NCI-H146 treated with DMSO at 0.1 percent for 48 hours (cell line): ENCODE measurements around the gene FAM20C.
"Not testable (repeated sequence)": the region's sequence is repeated elsewhere in the genome, so short reads cannot be mapped to it uniquely, and the experiment has no call there.

Source experiments
- DNase-seq: peaks from one replicate; lab custom pipeline; 2025; ENCODE audit not compliant: unreplicated experiment; lab: John Stamatoyannopoulos, UW

FAM20C gene

DNA sequence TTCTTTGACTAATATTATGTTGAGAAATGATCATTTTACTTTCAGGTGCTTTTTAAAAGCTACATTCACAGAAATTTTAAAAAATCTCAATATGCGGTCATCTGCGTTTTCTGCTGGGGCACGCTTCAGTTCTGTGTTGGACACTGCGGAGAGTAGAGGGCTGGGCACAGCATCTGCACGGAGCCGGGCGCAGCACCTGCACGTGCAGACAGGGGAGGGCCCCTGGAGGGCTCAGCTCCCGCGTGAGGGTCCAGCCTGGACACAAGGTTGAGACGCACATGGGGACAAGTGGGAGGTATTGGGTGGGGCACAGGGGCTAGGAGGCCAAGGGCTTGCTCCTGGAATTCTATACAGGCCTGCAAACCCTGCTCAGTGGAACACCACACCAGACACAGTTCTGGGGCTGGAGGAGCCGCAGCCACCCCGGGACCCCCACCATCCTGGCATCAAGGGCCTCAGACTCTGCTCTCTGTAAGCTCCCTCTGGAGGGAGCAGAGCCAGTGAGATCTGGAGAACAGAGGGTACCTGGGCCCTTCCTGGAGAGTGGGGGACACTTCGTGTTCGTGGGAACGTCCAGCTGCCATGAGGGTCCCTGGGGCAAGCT lies 20.4 kb upstream of the FAM20C start:
- DNase-seq, result no peak

DNA sequence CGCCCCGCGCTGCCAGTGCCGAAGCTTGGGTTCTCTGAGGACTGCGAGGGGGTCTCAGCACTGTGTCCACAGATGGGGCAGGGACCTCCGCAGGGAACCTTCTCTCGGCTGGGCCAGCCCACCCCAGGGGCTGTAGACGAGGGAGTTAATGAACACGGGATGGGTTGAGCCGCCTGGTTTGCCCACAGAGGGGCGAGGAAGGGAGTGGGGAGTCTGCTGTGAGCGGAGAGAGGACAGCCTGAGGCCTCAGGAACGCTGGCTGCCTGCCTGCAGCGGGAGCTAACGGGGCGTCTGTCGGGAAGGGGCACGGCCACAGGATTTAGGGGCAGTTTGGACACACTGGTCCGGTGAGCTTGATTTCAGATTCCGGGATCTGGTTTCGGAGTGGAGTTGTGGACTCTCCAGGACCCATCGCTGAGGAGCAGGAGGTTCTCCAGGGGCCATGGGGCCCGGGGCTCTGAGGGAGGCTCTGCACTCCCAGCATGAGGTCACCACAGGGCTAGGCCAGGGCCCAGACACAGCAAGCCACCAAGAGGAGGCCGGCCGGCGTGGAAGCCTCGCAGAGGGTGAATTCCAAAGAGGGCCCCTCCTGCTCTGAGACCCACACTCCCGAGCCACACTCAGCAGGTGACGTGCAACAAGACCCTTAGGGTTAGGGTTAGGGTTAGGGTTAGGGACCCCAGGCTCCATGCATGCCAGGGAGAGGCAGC lies 19.0 kb upstream of the FAM20C start:
- DNase-seq, result no peak

DNA sequence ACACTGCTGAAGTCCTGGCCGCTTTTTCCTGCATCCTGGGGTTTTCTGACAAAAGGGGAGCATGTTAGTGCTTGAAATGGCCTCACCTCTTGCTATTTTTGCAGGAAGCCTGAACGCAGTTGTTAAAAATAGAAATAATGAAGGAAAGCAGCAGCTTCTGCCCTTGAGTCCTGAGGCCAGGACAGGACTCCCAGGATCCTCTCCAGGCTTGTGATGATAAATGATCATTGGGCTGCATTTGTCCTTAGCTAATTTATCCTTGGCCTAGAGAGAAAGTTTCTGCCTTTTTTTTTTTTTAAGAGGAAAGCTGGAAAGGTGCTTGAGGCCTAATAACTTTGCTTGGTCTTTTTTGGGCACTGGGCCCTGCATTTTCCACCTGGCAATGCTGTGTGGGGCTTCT lies 17.7 kb upstream of the FAM20C start:
- no peak for DNase-seq

DNA sequence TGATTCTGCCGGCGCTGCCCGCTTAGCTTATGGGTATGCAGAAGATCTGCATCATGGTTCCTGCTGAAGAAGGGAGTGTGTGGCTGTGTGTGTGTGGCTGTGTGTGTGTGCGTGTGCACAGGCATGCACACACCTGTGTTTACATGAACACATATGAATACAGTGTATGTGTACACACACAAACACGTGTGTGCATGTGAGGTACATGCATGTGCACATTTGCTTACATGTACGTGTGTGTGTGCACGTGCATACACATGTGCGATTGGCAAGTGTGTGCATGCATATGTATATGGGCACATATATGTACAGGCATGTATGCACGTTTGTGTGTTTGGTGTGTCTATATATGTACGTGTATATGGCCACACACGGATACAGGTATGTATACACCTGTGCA lies 16.4 kb upstream of the FAM20C start:
- DNase-seq, result no peak

DNA sequence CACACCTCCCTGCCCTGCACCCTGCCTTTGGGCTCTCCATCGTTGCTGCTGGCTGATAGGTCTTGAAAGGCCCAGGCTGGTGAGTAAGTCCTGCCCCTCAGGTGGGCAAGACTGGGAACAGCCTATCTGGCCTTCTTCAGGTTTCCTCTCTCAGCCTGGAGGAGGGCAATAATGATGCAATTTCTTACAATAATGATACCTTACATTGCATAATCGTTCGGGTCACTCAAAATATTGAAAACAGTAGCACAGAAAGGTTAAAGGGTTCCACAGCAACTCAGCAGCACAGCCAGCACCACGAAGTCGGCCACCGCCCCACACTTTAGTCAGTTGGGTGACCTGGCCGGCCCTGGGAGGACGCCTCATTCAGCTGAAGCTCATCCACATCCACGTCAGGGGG lies 16.0 kb upstream of the FAM20C start:
- DNase-seq, result no peak

DNA sequence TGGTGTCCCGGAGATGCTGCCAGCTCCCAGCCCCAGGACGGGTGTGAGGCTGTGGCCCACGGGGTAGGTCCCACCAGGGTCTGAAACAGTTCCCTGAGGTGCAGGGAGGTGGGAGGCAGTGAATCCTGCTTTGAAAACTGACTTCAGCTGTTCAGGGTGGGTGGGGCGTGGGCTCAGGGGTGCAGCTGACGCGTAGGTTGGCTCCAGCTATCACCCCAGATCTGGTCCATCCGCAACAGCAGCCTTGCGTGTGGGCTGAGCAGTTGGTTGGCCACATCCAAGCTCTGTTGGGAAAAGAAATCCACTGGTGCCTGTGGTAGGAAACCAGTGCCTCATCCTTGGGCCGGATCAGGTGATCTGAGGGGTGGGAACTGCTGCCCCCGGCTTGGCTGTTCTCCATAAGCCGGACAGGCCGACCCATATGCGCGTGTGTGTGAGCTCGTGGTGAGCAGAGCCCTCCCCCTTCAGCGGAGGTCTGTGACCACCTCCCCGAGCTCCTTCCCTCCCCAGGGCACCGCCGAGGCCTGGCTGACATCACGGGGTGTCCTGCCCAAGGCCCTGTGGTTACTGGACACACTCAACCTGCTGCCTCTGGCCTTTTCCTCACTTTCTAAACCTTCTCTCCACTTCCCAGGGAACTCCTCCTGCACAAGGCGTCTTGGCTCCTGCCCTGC lies 15.4 kb upstream of the FAM20C start:
- no peak for DNase-seq

DNA sequence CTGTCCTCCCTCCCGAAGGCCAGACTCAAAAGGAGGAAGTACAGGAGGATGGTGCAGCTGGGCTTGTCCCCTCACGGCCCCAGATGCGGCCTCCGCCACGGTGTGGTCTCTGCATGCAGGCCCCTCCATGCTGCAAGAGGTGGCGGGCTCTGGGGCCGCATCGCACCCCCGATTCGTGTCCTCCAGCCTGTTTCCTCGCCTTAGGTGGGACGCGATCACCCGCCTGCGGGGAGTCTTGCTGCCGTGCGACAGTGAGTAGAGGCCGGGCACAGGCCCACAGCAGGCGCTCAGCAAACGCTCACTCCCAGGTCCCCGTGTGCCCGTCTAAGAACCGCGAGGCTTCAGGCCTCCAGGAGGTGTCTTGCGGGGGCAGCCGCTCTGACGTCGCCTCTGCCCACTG lies 13.9 kb upstream of the FAM20C start:
- no peak for DNase-seq

DNA sequence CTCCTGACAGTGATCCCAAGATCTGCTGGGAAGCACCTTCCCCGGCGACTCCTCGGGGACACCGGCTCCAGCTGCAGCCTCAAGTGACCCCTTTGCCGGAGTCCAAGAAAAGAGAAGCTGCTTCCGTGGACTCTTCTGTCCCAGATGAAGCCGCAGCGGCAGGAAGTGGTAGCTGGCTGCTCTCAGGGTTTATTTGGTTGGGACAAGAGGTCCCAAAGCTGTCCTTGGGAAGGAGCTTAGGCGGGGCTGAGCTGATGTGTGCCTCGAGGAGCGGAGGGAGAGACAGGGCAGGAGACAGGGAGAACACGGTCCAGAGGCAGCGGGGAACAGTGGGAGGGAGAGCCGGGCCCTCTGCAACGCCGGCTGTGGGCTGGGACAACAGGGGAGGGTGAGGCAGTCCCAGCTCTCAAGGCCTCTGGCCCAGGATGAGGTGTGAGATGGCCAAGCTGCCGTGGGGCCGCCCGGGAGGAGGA lies 13.1 kb upstream of the FAM20C start:
- DNase-seq, result no peak

DNA sequence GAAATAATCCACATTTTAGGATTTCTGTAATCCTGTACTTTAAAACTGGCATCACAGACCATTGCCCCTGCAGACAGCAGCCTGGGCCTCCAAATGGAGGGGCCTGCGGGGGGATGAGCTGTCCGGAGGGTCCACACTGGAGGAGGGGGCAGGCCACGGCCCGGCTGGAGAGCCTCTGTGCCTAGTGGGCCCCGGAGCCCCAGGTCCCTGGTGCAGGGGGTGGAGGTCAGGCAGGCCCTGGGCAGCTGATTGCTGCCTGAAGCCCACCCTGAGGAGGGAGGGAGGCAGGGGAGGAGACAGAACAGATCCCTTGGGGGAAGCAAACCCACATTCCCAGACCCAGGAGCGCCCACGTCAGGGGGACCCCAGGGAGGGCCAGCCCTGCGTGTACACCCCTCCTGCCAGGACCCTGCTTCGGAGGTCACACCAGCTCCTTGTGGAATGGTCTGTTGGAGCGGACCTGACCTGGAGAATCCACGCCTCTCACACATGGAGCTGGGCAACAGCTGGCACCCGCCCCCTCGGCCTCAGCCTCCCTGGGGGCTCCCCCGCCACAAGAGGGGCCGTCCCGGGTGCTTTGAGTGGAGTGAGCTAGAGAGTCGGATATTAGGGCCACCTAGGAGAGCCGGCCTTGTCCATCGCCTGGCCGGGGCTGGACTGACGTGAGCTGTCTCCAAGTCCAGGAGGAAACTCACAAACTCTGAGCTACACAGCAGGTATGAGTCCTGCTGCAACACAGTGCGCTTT lies 12.2 kb upstream of the FAM20C start:
- DNase-seq, result no peak

DNA sequence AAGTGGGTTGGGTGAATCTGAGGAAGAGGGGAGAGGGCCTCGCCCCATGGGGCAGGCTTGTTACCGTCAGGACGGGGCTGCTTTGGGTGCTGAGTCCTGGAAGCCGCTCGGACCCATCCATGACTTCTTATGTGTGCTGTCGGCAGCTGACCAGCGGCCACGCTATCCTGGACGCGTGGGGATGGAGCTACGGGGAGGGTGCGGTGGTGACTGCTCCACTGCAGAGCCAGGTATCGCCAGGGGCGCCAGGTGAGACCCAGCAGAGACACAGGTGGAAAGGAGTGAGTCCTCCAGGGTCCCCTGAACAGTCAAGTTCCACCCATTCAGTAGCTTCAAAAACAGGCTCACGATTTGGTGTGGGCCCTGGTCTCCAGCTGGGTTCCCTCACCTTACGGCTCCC lies 10.6 kb upstream of the FAM20C start:
- no peak for DNase-seq

DNA sequence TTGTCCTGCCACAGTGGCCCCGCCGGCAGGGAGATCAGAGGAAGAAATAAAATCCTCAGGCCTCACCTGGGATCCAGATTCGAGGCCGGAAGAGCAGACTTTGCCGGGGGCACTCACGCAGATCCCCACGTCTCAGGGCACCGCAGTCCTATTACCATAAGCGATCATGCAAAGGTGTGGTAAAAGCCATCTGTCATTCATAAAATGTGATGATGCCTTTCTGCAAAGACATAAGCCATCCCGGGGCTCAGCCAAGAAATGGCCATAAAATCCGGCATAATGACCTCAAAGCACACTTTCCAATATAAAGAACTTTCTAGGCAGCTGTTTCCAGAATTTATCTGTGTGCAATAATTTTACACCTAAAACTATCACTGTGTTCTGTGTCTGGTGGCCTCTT lies 9.9 kb upstream of the FAM20C start:
- DNase-seq, result not testable (repeated sequence)

DNA sequence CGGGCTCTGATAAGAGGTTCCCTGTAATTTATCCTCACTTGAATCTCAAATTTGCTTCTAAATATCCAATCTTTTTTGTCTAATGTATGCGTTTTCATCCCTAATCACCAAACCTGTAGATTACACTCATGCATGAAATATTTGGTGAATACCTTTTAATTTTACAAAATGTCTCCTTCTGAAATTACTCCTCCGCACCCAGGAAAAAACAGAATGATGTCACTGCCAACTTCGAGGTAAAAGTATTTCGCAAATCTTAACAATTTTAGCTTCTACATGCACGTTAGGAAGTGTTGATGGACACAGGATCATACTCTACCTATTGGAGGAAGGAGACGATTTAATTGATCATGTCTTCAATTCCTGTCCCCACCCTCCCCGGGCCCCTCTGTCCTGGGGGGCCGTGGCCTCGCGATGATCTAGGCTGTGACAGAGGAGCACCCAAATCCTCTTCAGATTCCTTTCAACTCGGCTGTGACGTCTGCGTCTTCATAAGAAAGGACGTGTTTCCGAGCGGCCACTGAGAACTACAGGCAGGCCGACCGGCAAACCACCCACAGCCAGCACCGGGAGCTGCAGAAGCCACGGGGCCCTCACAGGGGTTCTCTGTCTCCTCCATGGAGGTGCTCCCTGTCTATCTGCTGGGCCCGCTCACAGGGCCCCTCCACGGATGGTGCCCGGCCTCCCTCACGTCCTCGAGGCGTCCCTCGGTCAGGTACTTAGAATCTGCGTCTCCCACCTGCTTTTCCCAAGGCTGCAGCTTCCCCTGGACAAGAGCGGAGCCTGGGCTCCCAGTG lies 8.7 kb upstream of the FAM20C start:
- no peak for DNase-seq

DNA sequence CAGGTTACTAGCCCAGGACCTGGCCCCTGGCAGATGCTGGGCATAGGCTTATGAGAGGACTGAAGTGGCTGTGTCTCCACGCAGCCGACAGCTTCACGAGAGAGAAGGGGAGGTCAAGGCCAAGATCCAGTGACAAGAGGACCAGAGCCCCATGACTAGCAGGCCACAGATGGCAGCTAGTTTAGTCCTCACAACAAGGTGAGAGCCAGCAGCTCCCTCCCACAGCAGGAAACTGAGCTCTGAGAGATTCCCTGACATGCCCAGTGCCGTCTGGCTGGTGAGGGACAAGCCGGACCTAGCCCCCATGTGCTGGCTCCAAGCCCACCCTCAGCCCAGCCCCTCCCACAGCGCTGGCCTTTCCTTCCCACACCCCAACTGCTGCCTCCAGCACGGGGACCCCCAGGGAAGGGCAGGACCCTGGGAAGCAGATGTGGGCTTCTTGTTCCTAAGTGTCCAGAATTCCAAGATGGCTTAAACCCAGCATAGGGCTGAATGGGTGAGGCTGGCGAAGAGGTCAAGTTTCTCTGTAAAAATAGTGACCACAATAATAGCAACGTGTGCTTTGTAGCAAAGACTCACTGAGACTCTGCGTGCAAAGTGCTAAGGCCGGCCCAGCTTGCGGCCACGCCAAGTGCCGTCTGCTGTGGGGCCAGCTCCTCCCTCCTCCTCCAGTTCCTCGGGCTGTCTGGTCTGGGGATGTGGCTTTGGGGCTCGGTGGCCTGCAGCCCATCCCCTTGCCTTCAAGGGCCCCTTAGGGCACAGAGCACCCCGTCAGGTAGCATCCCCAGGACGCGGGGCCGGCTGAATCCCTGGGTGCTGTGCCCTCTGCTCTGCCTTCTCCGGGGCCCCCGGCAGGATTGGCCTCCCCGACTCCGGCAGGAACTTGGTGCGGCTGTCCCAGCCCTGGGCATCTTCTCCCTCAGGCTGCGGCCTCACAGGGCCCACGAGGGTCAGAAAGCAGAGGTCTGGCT lies 7.8 kb upstream of the FAM20C start:
- DNase-seq, result no peak

DNA sequence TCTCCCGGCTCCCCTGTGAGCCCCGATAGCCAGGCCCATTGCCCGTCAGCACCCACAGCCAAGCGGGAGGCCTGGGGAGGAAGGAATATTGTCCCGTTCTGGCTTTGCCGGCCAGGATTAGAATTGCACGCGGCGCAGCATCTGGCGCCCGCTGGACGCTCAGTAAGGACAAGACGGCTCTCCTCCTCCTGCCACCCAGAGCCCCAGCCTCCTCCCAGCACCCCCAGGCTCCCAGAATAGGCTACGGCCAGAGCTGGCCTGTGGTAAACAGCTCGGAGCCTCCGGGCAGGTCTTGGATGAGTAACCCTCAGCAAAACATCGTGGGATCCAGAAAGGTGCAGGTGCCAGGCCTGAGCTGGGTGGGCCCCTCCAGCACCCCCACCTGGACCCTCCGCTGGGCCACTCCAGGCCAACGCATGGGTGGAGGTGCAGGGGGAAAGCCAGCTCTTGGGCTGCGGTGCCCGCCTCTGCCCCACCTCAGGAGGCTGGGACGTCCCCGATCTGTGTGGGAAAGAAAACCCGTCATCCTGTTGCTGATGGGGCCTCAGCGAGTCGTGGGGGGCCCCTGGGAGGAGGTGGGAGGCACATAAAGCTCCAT lies 5.8 kb upstream of the FAM20C start:
- no peak for DNase-seq

DNA sequence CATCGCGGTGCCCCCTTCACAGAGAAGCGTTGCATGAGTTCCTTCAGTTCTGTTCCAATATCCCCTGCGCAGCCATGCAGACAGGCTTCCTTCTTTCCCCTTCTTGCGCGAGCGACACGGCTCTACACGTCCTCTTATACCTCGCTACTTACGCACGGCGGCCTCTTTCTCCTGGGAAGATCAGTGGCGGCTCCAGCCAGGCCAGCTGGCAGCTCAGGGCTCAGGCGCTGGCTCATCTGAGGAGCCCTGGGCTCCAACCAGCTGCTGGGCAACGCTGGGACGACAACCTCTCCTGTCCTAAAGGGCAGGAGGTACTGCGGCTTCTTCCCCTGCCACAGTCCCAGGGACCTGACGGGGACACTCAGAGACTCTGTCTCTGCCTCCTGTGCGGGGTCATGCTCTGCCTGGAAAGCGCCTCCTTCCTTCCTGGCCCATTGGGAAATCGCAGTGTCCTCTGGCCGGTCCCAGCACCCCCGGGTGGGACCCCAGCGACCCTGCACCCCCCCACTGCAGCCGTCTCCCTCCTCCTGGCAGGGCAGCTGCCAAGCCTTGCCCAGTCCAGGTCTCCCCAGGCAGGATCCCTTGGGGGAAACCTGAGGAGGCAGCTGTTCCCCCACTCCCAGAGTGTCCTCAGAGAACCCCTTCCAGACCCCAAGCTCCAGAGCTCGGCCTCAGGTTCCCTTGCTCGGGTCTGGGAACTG lies 5.0 kb upstream of the FAM20C start:
- no peak for DNase-seq

DNA sequence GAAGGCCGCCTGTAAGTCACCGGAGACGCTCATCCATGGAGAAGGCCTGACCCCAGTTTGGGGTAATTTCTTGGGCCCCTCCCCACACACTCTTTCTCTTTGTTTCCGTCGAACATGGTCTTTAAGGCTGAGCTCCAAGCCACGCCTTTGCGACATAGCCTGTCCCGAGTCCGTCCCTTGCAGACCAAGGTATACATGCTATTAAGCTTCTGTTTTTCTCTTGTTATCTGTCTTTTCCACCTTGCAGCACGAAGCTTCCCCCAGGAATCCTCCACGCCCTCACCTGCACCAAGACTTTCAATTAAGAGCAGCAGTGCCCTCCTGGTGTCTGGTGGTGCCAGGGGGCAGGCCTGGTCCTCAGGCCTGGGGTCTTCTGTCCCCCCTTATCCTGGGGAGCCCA lies 4.2 kb upstream of the FAM20C start:
- DNase-seq, result no peak

DNA sequence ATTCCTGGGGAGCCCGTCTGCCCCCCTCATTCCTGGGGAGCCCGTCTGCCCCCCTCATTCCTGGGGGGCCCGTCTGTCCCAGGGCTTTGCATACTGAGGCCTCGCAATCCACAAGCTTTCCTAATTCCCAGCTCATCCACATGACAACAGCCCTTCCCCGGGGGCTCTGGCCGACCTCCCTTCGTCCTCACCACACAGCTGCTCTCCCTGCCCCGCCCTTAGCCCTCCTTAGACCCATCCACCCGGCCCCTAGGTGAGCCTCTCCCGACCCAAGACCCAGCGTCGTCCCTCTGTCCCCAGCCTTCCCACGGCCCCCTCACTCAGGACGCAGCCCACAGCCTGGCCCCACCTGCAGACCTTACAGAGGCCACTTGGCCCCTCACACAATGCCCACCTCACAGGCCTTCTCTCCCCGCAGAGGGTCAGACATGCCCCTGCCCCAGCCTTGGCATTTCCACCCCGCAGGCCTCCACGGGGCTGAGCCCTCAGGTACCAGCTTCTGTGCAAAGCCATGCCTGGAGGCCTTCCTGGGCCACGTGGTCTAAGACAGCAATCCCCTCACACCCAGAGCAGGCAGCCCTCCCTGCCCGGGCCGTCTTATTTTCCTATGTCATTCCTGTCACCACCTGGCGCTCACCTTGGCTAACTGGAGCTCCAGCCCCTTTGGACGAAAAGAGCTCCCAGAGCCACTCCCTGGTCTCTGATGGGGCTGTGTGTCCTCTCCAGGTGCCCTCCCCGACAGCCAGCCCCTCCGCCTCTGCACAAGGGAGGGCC lies 3.5 kb upstream of the FAM20C start:
- no peak for DNase-seq

DNA sequence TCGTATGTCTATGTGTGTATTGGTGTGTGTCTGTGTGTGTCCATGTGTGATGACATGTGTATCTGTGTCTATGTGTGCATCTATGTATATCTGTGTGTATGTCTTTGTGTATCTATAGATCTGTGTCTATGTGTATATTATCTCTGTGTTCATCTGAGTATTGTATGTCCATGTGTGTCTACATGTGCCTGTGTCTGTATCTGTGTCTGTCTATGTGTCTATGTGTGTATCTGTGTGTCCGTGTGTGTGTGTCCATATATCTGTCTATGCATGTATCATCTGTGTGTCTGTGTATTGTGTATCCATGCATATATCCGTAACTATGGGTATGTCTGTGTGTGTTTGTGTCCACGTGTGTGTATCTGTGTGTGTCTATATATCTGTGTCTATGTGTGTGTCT lies 2.7 kb upstream of the FAM20C start:
- no peak for DNase-seq
